ENCODE data around the gene ORC2. TPM values are rescaled to one million over a fixed set of nuclear protein-coding genes. Genes with fewer than 3 reads are reported as not detected.
A peak's percentile ranks its signal among the peaks of the same experiment; 100 is the strongest.
"Not testable (repeated sequence)": the region's sequence is repeated elsewhere in the genome, so short reads cannot be mapped to it uniquely, and the experiment has no call there.

ORC2 gene
- polyA plus RNA-seq, 4 donors: 24.5 to 38.7 (median 36.5) TPM

DNA sequence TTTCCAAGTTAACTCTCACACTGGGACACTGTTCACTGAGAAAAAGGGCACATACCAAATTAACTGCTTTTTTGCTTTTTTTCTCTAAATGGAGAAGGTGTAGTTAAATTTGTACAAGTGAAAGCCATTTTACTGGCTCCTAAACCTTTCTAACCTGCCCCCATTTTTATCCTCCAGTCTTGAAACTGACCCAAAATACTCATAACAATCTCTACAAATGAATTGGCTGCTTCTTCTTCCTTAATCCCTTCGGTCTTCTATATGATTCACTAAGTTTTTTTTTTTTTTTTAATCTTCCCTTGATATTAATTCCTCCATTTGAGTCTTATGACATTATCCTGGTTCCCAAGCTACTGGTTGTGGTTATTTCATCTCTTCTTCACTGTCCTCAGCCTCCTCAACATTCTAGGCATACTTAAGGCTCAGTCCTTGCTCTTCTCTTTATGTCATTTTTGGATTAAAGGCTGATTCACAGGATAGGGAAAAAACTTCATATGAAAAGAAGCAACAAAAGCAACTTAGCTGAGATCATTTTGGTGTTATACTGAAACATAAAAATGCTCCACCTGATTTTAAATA is 19.8 kb downstream of the ORC2 start:
- no peak for DNase-seq (ENCODE audit: low read depth in 4 of 4, low spot score in 3 of 4)

- no peak for DNase-seq (ENCODE audit: low read depth in 4 of 4, low spot score in 3 of 4)
These were observed 23.6 kb downstream of the ORC2 start for GRCh38 chr2:200939832-200940231.

- DNase-seq (ENCODE audit: low read depth in 4 of 4, low spot score in 3 of 4): no peak
These were observed 32.4 kb downstream of the ORC2 start for GRCh38 chr2:200930947-200931626.

- DNase-seq (ENCODE audit: low read depth in 4 of 4, low spot score in 3 of 4): no peak
These were observed 33.9 kb downstream of the ORC2 start for GRCh38 chr2:200929334-200930249.

DNA sequence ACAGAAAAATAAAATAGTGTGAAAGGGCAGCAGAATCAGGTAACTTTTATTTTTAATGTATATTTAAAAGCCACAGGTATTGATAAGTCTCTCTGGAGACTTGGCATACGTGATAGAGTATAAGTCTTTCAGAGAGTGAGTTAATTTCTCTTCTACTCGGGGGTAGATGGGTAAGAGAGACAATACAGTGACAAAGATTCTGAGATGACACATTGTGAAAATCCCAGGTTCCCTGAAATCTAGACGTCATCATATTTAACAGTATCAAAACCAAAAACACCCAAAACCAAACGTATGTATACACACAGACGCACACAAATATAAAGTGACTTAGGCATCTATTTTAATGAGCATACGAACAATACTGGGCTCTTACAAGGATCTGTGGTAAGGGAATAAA is 41.0 kb downstream of the ORC2 start:
- DNase-seq (ENCODE audit: low read depth in 4 of 4, low spot score in 3 of 4): no peak

- DNase-seq (ENCODE audit: low read depth in 4 of 4, low spot score in 3 of 4): no peak
These were observed 49.8 kb downstream of the ORC2 start for GRCh38 chr2:200913654-200914053.

DNA sequence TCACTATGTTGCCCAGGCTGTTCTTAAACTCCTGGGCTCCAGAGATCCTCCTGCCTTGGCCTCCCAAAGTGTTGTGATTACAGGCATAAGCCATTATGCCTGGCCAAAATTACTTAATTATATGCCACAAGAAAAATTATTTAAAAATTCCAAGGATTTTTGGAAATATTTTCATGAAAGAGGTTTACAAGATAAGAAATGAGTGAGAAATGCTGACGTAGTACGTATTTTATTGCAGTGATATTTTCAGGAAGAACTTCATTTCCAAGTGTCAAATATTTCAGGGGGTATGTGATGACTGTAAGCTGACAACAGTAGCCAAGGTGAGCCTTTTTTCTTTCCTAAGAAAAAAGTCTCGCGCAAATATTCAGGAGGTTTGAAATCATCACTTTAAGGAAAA is 53.5 kb downstream of the ORC2 start:
- no peak for DNase-seq (ENCODE audit: low read depth in 4 of 4, low spot score in 3 of 4)

- DNase-seq (ENCODE audit: low read depth in 4 of 4, low spot score in 3 of 4): peak in 2 of 4 donors; percentile 21 to 47
These were observed 57.7 kb downstream of the ORC2 start for GRCh38 chr2:200905618-200906296.

DNA sequence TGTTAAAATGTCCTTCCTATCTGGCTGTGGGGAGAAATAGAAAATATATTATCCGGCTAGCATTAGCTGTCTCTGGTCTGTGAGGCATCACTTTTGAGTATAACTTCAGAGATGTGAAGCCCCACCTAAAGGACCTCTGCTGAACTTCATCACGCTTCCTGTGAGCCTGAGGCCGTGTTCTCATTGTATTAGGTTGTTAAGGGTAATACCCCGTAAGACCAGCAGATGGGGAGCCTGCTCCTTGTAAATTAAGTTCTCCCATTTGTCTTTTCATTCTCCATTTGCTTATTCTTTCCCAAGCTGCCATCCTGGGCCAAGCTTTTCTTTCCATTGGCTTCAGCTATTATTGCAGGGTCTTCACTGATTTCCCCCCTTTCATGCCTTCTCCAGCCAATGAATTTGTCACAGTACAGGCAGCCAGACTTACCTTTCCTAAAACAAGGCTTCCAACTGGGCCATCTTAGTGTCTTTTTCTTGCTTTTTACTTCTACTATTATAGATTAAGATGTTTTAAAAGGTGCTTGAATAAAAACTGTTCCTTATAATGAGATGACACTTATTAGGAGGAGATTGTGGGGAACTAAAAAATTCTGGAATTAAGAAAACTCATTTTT is 61.9 kb downstream of the ORC2 start:
- DNase-seq (ENCODE audit: low read depth in 4 of 4, low spot score in 3 of 4): peak in 3 of 4 donors; percentile 33 to 54 (median 48)

- no peak for DNase-seq (ENCODE audit: low read depth in 4 of 4, low spot score in 3 of 4)
These were observed 64.0 kb downstream of the ORC2 start for GRCh38 chr2:200899482-200899881.

GRCh38 chr2:200888704-200889625 is 74.5 kb downstream of the ORC2 start, which contains the start of the genes NIF3L1 and PPIL3:
Gene NIF3L1 (plus strand): TSS chr2:200889371. CDS start chr2:200891944, 2,573 bp downstream.
Gene PPIL3 (minus strand): TSS chr2:200889077. CDS start chr2:200887615, 1,462 bp downstream.
- peak; percentile 91 to 97 (median 96) for DNase-seq (ENCODE audit: low read depth in 4 of 4, low spot score in 3 of 4)

GRCh38 chr2:200881715-200882249 is 81.7 kb downstream of the ORC2 start:
- DNase-seq (ENCODE audit: low read depth in 4 of 4, low spot score in 3 of 4): not testable (repeated sequence)

DNA sequence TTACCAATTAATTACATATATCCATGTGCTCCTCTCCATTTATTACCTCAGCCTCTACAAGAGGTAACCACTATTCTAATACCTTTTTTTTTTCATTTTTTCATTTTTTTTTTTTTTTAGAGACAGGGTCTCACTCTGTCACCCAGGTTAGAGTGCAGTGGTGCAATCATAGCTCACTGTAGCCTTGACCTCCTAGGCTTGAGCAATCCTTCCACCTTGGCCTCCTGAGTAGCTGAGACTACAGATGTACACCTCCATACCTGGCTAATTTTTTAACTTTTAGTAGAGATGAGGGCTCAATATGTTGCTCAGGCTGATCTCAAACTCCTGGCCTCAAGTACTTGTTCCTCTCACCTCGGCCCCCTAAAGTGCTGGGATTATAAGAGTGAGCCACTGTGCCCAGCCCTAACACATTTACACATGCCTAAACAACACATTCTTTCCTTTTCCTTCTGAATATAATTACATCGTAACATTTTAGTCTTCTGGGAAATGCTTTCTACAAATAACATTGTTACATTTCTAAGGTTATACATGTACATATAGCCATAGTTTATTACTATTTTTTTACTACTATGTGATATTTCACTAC is 85.1 kb downstream of the ORC2 start:
- DNase-seq (ENCODE audit: low read depth in 4 of 4, low spot score in 3 of 4): no peak

- no peak for DNase-seq (ENCODE audit: low read depth in 4 of 4, low spot score in 3 of 4)
These were observed 86.0 kb downstream of the ORC2 start for GRCh38 chr2:200877443-200877842.

GRCh38 chr2:200873560-200873959 is 89.9 kb downstream of the ORC2 start:
- no peak for DNase-seq (ENCODE audit: low read depth in 4 of 4, low spot score in 3 of 4)

DNA sequence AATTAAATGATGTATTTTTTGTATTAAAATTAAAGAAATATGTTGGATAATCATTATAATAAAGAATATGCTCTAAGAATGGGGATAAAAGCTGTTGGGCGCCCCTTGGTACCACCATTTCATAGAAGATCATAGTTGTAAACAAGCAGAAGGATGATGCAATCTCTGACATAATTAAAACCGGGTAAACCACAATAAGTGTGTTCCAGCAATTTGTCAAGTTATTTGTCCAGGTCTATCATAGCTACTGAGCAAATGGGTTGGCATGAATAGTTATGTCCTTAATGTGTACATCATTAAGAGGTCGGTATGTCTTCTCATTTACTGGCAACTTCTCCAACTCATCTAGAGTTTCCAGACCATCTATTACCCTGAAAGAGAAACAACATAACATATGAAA is 92.3 kb downstream of the ORC2 start:
- DNase-seq (ENCODE audit: low read depth in 4 of 4, low spot score in 3 of 4): no peak

- DNase-seq (ENCODE audit: low read depth in 4 of 4, low spot score in 3 of 4): no peak
These were observed 94.4 kb downstream of the ORC2 start for GRCh38 chr2:200869014-200869413.
